CD1c-positive myeloid dendritic cell (primary cell): ENCODE data around the gene PRCD.
"Not testable (repeated sequence)": the region's sequence is repeated elsewhere in the genome, so short reads cannot be mapped to it uniquely, and the experiment has no call there.

Experiments
- DNase-seq: peaks from one replicate; pipeline ENCODE4 v3.0.0-alpha.2; 2016; ENCODE audit errors: extremely low spot score

Gene PRCD

DNA sequence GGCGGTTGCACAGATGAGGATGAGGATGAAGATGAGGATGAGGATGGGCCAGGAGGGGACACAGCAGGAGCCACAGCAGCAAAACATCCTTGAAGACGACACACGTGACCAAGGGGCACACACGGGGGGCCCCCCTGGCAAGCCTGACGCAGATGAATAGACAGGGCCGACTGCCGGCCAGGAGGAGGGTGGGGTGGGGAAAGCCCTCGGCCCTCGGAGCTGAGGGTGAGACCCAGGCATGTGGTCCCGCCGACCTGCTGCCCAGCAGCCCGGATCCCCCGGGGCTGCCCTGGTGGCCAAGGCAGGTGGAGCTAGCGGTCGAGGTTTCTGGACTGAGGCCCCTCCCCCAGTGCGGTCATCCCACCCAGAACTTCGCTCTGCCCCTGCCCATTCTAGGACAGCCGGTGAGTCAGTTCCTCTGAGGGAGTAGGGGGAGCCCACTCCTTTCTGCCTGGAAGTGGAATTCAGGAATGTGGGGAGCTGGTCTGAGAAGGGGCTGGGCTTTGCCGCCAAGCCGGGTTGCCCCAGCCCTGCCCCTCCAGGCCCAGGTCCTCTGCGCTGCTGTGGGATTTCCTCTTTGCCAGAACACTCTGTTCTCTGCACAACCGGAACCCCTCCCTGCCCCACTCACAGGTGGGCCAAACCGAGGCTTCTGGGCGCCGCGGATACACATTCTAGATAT lies 12.3 kb upstream of the PRCD start:
- DNase-seq: peak; percentile 39

DNA sequence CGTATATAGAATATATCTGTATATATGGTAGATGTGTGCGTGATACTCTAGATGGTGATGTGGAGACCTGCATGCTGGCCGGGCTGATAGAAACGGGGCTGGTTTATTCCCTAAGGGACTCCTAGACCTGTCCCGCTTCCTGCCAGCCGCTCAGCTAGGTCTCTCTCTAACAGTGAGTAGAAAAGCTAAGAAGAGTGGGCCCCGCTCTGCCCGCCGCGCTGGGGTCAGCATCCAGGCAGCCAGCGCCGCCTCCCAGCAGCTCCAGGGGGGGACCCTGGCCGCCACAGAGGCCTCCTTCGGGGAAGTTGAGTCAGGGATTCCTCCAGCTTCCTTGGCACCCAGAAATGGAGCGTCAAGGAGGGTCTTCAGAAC lies 11.7 kb upstream of the PRCD start:
- no peak for DNase-seq

DNA sequence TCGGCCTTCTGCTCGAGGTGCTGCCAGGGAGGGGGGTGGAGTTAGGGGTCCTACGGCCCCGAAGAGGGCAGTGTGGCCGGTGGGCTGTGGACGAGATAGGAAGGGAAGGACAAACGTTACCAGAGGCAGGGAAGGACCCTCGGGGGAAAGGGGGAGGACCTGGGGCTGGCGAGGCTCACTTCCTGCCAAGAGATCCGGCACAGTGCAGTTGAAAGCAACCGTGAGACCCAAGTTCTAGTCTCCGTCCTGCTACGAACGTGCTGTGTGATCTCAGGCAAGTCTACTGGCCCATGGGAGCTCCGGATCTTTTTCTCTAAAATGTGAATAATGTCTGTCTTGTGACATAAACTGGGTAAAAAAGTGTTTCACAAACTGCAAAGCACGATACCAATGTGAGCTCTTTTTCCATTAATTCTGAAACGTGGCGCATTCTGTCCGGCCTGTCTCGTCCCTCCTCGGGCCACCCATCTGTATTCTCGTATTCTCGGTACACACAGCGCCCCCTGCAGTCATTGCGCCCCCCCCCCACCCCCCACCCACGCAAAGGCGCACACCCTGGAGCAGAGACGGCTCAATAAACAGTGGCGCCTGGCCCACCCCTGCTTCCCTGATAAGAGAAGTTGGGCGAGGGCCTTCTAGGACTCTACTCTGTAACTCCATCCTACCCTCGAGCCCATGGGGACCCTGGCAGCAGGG lies 11.2 kb upstream of the PRCD start:
- DNase-seq: no peak

DNA sequence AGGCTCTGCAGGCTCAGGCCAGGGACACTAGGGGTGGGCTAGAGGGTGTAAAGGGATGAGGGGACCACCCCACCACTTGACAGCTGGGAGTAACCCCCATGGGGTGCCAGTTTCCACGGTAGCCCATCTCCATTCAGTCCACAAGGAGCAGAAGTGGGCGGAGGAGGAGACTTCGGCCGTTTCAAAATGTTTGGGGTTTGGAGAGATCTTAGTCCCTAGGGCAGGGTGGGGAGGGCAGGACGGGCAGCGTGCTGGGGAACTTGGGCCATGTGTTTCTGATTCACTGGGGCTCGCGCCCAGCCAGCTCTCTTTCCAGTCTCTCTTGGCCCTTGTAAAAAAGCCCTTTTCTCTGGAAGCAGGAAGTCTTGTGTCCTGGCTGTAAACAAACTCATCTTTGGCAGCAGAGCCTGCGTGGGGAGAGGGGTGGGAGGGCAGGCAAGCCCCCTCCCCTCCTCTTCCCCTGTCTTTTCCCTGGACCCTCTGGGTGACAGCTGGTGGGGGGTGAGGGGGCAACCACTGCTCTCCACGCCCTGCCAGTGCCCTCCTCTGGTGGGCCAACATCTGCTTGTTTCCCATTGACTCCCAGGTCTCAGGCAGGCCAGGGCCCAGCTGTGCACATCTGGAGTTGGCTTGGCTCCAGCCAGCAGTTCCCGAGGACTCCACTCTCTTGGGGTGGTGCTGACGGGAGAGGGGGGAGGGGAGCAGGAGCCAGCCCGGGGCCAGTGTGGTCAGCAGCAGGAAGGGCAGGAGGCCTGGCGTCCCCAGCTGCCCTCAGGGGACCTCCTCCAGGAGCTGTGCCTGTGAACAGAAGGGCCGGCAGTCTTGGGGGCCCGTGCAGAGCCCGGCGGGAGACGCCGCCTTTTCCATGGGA lies 10.4 kb upstream of the PRCD start:
- peak; percentile 63 for DNase-seq

DNA sequence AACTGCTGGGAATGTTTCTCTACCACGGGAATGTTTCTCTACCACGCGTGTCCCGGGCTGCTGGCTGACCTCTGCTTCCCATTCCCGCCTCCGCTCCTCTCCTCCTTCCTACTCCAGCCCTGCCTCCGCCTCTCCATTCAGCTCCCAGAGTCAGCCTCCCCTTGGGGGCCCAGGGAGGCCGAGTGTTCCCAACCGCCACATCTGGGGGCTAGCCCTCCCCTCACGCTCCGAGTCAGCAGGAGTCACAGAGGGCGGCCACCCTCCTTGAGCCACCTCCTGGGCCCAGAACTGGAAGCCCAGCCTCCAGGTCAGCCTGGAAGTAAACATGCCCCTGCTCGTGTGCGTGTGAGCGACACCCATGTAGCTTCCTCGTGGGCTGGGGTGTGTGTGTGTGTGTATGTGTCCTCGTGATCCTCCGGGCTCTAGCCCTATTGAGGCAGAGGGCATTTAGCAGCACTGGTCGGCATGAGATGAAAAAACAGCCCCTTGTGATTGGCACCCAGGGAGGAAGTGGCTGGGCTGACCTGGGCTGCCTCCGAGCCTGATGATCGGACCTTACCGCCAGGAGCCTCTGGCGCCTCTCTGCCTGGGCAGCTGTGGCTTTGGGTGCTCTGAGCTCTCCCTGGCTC lies 9.6 kb upstream of the PRCD start:
- peak; percentile 66 for DNase-seq

DNA sequence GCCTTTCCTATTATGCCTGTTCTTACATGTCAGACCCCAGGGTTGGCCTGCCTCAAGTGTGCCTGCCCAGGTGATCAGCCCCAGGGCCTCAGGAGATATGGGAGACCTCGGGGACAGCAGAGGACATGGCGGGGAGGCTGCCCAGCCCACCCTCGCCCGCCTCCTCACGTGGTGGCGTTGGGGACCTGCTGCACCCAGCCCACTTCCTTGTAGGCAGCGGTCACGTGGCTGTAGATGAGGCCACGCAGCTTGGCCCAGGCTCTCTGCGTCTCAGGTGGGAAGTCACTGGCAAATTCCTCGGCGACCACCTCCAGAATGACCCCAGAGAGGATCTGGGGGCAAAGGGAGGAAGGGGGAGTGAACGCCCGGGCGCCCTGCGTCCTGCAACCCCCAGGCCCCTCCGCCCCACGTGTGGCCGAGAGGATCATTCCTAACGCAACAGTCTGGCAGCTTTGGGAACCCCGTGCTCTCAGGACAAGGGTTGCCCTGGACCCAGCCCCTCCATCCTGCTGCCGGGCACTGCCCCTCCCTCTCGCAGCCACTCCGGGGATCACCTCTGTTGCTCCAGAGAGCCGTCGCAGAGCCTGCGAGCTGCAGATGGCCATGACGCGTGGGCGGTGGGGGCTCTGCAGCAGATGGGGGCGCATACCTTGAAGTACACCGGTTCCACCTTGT lies 8.9 kb upstream of the PRCD start:
- no peak for DNase-seq

DNA sequence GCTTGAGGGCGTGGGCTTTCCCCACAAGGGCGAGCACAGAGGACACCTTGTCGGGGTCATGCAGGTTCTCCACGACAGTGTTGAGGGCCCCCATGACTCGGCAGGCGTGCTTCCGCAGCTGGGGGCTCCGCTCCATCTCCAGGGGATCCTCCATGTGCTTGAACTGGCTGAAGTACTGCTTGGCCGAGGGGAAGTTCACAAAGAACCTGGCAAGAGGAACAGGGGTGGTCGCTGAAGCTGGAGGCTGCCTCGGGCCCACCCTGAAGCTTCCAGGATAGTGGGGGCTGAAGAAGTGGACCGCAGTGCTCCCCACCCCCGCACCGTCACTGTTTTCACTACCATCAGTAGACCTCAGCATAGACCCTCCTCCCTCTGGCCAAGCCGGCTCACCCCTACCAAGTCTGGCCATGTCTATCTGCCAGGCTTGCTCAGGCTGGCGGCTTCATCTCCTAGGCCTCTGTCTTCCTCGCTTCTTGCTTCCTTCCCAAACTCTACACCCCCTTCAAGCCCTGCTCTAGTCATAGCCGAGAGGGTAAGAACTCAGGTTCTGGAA lies 8.3 kb upstream of the PRCD start:
- no peak for DNase-seq

DNA sequence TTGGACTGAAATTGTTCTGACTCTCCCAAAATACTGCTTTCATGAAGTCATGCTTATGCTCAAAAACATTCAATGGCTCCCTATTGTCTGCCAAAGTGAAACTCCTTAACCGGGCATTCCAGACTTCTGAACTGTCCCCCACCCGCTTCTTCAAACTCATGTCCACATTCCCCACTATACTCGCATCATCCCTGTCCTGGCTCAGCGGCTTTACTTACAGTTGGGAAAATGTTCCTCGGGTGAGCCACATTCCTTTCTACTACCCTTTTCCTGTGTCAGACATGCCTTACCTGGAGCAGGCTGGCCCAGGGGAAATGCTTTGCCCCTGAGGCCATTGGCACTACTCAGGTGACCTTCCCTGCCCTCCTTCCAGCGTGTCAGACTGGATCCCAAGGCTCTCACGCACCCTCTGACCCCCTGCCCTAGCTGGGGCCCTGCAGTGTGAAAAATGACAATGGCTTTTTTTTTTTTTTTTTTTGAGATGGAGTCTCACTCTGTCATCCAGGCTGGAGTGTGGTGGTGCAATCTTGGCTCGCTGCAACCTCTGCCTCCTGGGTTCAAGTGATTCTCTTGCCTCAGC lies 7.7 kb upstream of the PRCD start:
- no peak for DNase-seq

DNA sequence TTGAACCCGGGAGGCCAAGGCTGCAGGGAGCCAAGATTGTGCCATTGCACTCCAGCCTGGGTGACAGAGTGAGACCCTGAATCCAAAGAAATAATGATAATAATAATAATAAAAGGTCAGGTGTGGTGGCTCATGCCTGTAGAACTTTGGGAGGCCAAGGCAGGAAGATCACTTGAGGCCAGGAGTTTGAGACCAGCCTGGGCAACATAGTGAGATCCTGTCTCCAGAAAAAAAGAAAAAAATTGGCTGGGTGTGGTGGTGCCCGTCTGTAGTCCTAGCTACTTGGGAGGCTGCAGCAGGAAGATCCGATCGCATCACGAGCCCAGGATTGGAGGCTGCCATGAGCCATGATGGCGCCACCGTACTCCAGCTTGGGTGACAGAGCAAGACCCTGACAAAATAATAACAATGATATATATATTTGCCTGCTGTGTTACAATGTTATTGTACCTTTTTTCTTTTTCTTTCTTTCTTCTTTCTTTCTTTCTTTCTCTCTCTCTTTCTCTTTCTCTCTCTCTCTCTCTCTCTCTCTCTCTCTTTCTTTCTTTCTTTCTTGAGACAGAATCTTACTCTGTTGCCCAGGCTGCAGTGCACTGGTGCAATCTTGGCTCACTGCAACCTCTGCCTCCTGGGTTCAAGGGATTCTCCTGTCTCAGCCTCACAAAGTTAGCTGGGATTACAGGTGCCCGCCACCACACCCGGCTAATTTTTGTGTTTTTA lies 6.0 kb upstream of the PRCD start:
- DNase-seq: not testable (repeated sequence)

DNA sequence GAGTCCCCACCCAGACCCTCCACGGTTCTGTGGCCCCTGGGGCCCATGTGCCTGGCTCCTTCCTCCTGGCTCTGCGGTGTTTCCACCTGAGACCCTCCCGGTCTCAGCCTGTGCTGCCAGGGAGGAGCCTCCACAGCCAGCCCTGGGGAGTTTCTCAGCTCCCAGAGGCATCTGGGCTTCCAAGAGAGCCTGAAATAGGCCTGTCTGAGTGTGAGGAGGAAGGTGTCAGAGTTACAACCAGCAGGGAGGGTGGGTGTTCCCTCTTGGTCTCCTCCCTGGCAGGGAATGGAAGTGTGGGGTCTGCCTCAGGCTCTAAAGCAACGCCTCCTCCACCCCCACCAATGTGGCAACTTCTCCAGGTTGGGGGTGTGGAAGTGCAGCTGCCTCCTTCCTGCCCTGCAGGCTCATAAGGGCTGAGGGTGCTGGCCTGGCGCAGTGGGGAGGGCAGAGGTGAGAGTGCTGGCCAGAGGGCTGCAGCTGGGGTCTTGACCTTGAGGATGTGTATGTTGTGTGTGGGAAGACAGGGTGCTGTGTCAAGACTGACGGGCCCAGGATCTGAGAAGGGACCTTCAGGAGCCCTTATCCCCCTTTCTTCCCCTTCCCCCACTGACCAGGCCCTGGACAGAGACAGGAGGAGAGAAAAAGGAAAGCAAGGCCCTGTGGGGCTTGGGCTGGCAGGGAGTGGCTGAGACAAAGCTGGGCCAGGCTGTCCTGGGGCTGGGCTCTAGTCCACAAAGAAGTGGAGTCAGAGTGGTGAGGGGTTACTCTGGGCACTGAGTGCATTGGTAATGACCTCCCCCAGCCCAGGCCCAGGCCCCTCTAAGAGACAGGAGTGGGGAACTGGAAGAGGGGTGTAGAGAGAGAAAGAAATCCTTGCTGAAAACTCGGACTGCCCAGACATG lies 4.8 kb upstream of the PRCD start:
- DNase-seq: peak; percentile 29

DNA sequence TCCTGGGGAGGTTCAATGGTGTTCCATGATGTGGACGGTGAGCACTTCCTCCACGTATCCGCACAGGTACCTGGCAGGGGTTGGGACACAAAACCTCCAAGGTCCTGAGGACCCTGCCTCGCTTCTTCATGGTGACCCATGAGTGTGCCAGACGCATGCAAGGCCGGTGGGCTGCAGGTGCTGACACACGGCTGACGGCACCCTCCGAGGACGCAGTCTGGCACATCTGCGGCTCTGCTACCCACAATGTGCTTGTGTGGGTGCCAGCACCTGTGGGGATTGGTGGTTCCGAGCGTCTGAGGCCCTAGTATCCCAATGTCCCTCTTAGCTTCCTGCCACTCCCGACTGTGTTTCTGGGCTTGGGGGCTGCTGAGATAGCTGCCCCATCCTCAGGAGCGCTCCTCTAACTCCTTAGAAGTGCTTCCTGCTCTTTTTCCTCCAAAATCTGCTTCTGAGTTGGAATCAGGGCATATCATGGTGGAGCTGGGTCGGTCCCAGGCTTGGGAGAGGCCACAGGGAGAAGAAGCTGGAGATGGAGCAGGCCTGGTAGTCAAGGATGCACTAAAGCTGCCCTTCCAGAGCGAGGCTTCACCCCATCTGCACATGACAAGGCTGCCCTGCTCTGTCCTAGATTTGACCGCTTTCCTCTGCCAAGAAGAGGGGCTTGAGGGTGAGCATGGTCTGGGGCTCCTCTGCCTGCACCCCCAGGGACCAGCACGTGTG lies 3.9 kb upstream of the PRCD start:
- no peak for DNase-seq

DNA sequence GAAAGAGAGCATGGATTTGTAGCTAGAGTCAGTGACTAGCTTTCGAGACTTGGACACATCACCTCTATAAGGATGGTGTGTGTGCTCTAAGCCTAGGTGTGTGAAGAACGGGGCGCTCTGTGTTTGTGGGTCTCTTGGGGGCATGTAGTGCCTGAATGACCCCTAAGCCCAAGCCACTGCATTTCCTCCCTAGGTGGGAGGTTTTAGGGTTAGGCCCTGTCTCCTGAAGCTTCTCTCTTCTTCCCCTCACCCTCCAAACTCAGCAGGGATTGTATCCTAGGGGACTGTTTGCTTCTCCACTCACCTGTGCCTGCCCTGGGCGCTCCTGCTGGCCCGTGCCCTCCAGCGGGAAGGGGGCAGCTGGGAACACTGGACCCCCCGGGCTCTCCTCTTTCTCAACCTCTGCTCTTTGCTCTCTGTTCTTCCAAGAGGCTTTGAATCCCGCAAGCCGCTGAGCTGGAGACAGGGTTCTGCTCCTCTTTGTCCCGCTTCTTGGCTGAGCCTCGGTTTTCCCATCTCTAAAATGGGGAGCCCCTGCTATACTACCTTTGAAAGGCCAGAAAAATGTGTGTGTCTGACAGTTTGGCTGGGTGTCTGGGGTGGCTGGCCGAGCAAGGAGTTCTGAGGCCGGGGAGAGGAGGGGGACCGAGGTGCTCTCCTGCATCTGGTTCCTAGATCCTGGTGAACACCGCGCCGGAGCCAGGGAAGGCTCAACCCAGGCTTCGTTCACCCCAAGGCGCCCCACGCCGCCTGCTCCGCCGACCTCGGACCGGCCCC lies 3.1 kb upstream of the PRCD start:
- no peak for DNase-seq

DNA sequence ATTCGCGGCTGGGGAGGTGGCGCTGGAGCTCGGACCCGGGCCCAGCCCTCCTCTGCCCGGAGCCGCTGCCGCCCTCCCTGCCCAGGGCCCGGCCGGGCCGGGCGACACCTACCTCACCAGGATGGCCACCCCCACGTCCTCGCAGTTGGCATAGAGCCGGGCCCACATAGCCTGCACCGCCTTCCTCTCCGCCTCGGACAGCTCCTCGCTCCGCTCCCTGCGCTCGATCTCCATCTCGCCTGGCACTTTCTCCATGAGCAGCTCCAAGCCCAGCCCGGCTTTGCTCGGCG lies 2.6 kb upstream of the PRCD start:
- DNase-seq: peak; percentile 20

DNA sequence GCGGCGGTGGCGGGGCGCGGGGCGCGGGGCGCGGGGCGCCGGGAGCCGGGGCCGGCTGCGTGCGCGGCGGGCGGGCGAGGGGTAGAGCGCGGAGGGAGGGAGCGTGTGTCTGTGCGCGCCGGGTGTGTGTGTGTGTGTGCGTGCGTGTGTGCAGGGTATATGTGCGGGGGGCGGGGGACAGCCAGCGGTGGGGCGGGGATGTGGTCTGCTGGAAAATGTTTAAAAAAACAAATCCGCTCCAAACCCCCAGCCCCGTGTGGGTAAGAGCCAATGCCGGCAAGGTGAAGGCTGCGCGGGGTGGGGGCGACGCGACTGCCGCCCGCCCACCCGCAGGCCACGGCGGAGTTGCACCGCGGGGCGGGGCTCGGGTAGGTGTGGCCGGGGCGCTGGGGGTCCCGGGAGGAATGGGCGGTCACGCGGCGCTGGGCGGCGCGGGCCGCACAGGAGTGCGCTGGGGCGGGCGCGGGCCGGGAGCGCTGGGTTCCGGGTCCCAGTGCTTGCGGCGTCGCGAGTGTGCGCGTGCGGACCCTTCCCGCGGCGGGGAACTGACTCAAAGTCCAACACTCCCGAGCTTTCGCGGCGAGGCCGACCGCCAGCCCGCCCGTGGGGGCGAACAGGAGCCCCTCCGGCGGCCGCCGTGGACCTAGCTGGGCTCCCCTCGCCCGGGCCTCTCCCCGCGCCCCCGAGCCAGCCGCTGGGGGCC lies 2.1 kb upstream of the PRCD start, which contains the start of gene CYGB:
Gene CYGB (minus strand): TSS at position 132 of the 703 bp plus-strand sequence. CDS start 167 bp downstream, outside the sequence.
- DNase-seq: peak; percentile 11

DNA sequence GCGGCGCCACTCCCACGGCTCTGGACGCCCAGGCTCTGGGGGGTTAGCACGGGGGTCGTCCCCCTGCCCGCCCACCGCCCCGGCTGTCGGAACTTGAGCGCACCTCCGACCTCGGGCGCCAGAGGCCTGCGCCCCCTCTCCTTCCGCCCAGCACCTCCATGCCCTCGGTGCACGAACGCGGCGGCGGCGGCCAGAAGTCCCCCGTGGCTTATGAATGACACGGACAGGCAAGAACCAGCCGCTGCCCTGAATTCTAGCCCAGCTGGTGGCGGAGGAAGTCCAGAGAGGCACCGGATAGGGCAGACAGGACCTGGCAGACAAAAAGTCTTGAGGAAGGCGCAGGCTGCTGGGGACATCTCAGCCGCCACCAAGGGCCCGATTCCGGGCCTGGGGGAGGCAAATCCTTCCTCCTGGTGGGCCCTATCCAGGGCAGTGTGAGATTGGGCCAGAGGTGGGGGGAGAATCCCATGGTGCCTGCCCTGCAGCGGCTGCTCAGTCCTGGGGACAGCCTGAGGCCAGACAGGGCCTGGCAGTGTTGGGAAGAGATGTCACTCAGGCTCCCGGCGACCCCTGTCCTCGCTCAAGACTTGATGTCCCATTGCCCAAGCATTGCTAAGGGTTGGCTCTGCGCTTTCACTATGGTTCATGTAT lies 1.4 kb upstream of the PRCD start:
- DNase-seq: peak; percentile 25

DNA sequence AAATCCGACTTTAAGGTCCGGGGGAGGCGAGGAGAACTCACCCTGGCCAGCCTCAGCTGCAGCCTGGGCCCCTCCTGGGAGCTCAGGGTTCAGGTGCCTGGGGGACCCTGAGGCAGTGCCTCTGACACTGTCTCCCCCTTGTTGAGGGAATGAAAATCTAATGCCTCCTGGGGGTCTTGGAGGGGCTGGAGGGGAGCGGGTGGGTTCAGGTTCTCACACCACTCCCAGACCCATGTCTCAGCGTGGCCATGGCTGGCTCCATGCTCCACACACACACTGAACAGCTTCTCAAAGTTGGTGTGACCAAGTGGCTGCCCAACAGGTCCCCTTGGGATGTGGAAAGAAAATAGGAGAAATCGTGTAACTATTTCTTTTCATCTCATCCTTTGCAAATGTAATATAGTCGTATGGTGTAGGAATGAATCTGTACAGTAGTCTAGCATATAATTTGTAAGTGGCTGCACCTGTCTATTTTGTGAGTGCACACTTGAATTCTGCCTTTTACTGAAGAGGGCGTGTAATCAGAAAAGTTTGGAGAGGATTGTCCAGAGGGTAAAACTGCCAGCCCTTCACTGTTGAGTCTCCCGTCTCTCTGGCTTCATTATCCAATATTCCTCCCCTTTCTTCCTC lies 788 bp upstream of the PRCD start:
- no peak for DNase-seq
